HL-60 (cell line): ENCODE results near the gene SYT9.

Experiments
- DNase-seq, 2 experiments: peaks; one replicate each; pipeline ENCODE4 v3.0.0-alpha.2; 2010 to 2020; ENCODE audit warnings: low read depth in 1 of 2, low spot score in 1 of 2
- H3K27ac ChIP-seq: fragments of 250-450 bp; sonication (Bioruptor Pico); replicated peaks from 2 replicates; pipeline ENCODE4 v1.5.1; 2020; ENCODE audit warnings: mild to moderate bottlenecking, moderate library complexity
- H3K27me3 ChIP-seq: fragments of 250-450 bp; sonication (Bioruptor Pico); 2 replicates; pipeline ENCODE4 v1.5.1; 2021; ENCODE audit warnings: mild to moderate bottlenecking, moderate library complexity; ENCODE audit not compliant: insufficient read depth, poor library complexity, severe bottlenecking
- H3K4me3 ChIP-seq: replicated peaks from 2 replicates; pipeline ENCODE4 v1.5.1; 2011; ENCODE audit warnings: mild to moderate bottlenecking, control low read depth, low read length; ENCODE audit not compliant: insufficient read depth
- CTCF ChIP-seq: IDR thresholded peaks from one replicate; pipeline ENCODE4 v1.5.1; 2011; ENCODE audit warnings: low read length, control low read depth, inconsistent platforms; ENCODE audit not compliant: insufficient read depth
- GABPA ChIP-seq: IDR thresholded peaks from 2 replicates; pipeline ENCODE4 v1.6.1; 2012; ENCODE audit warnings: low read depth
- POLR2AphosphoS5 ChIP-seq: IDR thresholded peaks from 2 replicates; pipeline ENCODE4 v1.6.1; 2012; ENCODE audit warnings: low read depth
- REST ChIP-seq: IDR thresholded peaks from 2 replicates; pipeline ENCODE4 v1.6.1; 2012; ENCODE audit warnings: low read depth; ENCODE audit not compliant: insufficient replicate concordance
- SPI1 ChIP-seq: IDR thresholded peaks from 2 replicates; pipeline ENCODE4 v1.6.1; 2012; ENCODE audit warnings: low read depth, mild to moderate bottlenecking, borderline replicate concordance

SYT9 gene

DNA sequence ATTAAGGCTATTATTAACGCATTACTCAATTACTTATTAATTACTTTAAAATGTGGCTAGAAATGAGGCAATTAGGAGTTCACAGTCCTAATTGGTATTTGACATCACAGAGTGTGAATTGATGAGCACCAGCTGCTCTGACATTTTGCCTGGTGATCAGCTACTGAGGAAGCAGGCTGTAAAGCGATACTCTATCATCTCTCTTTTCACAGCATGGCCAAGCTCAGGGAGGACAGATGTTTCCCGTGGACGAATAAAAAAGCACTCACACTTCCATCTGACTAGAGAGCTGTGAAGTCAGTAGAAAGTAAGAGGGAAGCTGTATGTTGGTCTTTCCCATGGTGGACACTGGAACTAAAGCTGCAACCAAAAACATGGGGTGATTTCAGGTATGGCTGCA is 29.1 kb upstream of the SYT9 start:
- DNase-seq: no peak
- peaks cover 2% of the 10 kb centered on the region for H3K27me3 ChIP-seq
- no peak overlapping the region for H3K4me3 ChIP-seq
- TF ChIP-seq REST (no peak), CTCF (no peak), SPI1 (no peak), POLR2AphosphoS5 (no peak), GABPA (no peak)
- H3K27ac ChIP-seq: no peak overlapping the region

GRCh38 chr11:7239877-7240276 is 11.8 kb upstream of the SYT9 start:
- no peak for DNase-seq
- Histone ChIP-seq H3K27me3 (peaks cover 5% of the 10 kb centered on the region), H3K4me3 (no peak overlapping the region), H3K27ac (no peak overlapping the region)
- TF ChIP-seq CTCF (no peak), SPI1 (no peak), REST (no peak), GABPA (no peak)

DNA sequence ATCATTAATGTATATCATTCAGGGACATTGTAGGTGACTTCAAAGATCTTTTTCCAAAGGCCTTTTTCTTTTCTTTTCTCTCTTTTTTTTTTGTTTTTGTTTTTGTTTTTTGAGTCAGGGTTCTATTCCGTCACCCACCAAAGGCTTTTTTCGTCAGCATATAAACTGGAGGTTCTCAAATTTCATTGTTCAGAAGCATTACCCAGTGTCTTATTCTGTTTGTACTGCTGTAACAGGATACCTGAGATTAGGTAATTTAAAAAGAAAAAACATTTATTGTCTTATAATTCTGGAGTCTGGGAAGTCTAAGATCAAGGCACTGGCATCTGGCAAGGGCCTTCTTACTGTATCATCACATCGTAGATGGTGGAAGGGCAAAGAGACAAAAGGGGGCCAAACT is 6.4 kb upstream of the SYT9 start:
- Histone ChIP-seq H3K4me3 (no peak overlapping the region), H3K27ac (no peak overlapping the region), H3K27me3 (peaks cover 7% of the 10 kb centered on the region)
- TF ChIP-seq GABPA (no peak), REST (no peak), CTCF (no peak), SPI1 (no peak), POLR2AphosphoS5 (no peak)
- DNase-seq: no peak
